Measurements from ENCODE around the gene NPAT.

- TF ChIP-seq CTCF (conservative IDR thresholded peaks at IDR 0.05), result no peak; the same call in 1 of the 2 replicates
- no peak for TF ChIP-seq EZH2 (IDR thresholded peaks at IDR 0.05; ENCODE audit: low read depth)
Measured at GRCh38 chr11:108220721-108221336, 1.6 kb downstream of the NPAT start.
